22Rv1 (cell line): Measurements from ENCODE around the gene GALNT12.

Source experiments
- ZFX ChIP-seq: fragments of 450-650 bp; IDR thresholded peaks from 2 replicates; pipeline ENCODE4 v1.6.1; 2017; ENCODE audit warnings: antibody characterized with exemption, borderline replicate concordance
- TF ChIP-seq, protein P1 (sequence below): fragments of 450-650 bp; IDR thresholded peaks from 2 replicates; pipeline ENCODE4 v1.5.1; 2017; ENCODE audit warnings: mild to moderate bottlenecking

DNA sequence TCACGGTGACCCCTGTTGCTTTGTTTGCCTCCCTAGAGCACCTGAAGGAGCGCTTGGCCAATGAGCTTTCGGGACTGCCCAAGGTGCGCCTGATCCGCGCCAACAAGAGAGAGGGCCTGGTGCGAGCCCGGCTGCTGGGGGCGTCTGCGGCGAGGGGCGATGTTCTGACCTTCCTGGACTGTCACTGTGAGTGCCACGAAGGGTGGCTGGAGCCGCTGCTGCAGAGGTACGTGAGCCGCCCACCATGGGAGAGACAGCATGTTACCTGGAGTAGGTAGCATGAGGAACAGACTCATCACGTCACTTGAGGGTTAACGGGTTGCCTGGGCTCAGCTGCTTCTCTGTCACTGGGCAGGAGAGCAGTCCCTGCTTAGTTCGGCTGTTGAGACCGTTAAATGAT lies 19.2 kb downstream of the GALNT12 start:
- TF ChIP-seq, protein P1, sequence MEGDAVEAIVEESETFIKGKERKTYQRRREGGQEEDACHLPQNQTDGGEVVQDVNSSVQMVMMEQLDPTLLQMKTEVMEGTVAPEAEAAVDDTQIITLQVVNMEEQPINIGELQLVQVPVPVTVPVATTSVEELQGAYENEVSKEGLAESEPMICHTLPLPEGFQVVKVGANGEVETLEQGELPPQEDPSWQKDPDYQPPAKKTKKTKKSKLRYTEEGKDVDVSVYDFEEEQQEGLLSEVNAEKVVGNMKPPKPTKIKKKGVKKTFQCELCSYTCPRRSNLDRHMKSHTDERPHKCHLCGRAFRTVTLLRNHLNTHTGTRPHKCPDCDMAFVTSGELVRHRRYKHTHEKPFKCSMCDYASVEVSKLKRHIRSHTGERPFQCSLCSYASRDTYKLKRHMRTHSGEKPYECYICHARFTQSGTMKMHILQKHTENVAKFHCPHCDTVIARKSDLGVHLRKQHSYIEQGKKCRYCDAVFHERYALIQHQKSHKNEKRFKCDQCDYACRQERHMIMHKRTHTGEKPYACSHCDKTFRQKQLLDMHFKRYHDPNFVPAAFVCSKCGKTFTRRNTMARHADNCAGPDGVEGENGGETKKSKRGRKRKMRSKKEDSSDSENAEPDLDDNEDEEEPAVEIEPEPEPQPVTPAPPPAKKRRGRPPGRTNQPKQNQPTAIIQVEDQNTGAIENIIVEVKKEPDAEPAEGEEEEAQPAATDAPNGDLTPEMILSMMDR = no peak
- TF ChIP-seq ZFX = no peak
